GM19351 (cell line): ENCODE data around the gene SIL1.
"Not testable (repeated sequence)": the region's sequence is repeated elsewhere in the genome, so short reads cannot be mapped to it uniquely, and the experiment has no call there.

Source experiments
- ATAC-seq: cut with Tn5 transposase; IDR thresholded peaks from one replicate; pipeline ENCODE4 v1.9.1; 2021; ENCODE audit warnings: mild to moderate bottlenecking, moderate library complexity; ENCODE audit not compliant: unreplicated experiment

The SIL1 gene

DNA sequence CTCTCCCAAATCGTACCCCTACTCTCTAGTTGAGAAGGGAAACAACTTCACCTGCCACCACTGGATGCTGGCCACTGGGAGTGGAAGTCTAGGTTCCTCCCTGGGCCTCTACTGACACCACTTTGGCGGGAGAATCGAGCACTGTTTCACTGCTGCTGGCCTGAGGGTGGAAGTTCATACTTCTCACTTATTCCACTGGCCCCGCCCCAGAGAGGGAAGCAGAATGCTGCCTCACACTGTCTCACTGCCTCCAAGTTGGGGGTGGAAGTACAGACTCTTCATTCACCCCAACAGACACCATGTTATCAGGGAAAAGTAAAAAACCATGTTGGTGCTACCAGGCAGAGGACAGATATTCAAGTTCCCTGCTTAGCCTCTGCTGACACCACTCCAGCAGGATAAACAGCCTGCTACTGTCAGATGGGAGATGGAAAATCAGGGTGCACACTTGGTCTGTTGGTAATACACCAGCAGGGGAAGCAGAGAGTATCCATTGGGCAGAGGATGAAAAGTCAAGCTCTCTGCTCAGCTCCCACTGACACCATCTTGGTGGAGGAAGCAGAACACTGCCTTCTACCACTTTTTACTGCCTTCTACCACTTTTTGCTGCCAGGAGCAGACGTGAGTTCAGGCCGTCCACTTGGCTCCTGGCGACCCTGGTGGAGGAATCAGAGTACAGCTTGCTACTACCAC, 159.4 kb downstream of the SIL1 start:
- ATAC-seq, result no peak

DNA sequence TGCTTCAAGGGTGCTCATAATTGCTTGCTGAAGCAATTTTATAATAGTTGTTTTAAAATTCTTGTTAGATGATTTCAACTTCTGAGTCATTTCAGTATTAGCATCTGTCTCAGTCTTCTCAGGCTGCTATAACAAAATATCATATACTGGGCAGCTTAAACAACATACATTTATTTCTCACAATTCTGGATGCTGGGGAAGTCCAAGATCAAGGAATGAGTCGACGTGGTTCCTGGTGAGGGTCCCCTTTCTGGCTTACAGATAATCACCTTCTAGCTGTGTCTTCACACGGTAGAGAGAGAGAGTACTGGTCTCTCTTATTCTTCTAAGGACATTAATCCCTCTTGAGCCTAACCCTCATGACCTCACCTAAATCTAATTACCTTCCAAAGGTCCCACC, 160.4 kb downstream of the SIL1 start:
- ATAC-seq, result no peak

DNA sequence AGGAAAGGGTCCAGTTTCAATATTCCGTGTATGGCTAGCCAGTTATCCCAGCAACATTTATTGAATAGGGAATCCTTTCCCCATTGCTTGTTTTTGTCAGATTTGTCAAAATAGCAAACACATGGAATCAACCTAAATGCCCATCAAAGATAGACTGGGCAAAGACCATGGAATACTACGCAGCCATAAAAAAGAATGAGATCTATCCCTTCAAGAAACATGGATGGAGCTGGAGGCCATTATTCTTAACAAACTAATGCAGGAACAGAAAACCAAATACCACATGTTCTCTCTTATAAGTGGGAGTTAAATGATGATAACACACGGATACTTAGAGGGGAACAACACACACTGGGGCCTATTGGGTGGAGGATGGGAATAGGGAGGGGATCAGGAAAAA, 161.8 kb downstream of the SIL1 start:
- ATAC-seq, result not testable (repeated sequence)

DNA sequence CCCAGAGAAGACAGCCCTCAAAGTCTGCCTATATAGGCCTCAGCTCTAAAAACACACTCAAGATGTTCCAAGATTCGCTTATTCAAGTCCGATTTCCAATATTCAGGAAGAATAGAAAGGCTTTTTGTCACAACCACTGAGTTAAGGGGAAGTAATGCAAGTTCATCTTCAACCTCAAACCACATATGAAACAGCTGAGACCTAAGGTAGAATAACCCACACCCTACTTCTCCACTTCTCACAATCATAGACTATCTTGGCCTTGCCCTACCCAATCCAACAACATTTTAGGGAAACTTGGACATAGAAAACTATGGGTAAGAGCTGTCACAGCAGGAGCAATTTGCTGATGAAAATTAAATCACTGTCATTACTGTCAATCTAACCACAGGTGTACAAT, 171.0 kb downstream of the SIL1 start:
- no peak for ATAC-seq

DNA sequence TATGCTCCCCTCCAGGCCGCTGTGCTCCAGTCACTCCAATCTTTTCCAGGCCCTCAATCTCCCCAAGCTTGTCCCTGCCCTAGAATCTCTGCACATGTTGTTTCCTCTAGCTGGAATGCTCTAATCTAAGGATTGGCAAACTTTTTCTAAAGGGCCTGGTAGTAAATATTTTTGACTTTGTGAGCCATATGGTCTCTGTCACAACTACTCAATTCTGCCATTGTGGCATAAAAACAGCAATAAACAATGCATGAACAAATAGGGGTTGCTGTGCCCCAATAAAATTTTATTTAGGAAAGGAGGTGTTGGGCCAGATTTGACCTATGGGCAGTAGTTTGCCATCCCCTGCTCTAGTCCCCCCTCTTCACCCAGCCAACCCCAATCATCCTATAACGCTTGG, 172.5 kb downstream of the SIL1 start:
- no peak for ATAC-seq

DNA sequence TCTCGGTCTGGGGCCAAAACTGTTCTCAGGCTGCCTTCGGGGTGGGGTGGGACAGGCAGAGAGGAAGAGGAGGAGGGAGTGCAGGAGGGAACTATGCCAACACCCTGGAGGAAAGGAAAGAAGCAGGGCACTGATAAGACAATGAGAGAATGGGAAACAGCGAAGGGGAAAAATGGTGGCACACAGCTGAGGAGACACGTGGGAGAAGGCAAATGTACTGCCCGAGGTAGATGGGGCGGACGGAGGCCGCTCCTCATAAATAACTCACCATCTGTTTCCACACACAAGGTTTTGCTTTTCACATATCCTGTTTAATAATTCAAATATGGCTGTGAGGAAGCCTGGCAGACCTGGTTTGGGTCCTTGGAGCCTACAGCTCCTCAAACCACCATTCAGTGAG, 174.9 kb downstream of the SIL1 start:
- no peak for ATAC-seq

DNA sequence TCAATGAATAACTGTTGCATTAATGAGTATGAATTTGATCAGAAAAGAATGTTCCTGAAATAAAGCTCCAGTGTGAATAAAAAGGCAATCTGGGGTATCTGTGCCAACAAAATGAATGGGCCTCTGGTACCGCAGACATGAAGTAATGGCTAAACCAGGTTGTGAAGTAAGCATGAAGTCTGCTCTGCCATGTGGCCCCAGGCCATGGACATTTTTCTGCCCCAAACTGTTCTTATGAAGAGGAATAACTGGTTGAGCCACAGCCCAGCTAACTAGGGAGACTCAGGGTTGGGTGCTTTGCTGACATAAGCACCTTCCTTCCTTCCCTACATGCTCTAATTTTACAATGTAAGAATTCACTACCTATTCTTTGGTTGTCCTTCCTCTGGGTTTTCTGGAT, 175.6 kb downstream of the SIL1 start:
- ATAC-seq, result no peak

DNA sequence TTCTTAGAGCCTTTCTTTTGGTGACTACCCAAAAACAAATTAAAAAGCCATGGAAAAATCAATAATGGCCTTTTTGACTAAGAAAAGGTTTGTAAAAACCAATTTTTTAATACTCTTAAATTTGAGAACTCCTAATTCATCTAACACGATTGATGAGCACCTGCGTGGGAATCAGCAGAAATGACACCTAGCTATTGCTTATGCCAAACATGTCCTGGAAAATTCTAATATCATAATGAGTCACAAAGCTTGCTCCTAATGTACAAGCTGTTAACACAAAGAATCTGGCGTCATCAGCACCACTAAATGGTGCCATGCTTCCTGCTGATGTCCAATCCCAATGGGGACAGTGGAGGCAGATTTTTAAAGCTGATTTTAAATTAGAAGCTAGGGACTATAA, 176.8 kb downstream of the SIL1 start:
- no peak for ATAC-seq

DNA sequence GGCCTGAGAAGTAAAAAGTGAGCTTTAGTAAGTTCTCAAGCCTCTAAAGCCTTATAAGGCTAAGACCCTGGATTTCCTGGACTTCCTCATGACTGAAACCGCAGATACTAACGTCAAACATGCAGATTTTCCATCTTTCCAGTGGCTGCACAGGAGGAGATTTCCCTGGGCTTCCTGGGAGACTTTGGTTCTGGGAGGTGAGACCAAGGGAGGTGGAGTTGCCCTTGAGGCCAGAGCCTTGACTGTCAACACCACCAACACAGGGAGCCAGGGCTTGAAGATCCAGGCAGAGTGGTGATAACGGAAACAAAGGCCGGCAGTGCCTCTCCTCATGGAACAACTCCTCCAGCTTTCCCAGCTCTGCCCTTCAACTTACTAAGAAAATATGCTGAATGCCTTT, 178.3 kb downstream of the SIL1 start:
- no peak for ATAC-seq

DNA sequence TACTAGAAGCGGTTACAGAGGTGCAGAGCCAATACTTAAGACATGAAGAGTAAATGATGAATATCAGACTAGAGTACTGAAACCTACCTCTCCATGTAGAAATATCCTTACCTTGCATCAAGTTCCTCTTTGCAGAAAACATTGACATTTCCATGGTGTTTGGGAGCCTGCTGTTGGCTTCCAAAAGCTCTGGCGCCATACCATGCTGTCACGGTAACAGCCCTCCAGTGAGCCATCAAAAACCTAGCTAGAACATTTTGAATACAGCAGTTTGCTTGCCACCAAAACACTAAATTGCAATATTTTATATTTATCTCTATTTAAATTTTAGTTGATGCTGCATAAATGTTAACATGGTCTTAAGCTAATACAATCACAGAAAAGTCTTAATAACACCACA, 179.0 kb downstream of the SIL1 start:
- ATAC-seq, result no peak

DNA sequence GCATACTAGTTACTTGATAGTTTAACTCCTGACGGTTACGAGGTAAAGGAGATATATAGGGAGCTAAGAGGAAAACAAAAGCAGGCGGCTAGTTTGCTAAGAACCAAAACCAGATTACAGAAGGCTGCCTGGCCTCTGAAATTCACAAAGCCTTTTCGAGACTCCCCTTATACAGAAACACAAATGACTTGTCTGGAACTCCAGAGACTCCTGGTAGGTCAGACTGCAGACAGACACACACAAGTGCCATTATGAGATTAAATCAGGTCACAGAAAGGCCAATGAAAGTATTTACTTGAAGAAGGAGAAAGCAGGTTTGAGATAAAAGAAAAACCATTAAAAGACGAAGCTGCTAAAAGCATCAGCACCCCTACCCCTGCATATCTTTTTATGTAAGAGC, 180.5 kb downstream of the SIL1 start:
- ATAC-seq, result no peak

DNA sequence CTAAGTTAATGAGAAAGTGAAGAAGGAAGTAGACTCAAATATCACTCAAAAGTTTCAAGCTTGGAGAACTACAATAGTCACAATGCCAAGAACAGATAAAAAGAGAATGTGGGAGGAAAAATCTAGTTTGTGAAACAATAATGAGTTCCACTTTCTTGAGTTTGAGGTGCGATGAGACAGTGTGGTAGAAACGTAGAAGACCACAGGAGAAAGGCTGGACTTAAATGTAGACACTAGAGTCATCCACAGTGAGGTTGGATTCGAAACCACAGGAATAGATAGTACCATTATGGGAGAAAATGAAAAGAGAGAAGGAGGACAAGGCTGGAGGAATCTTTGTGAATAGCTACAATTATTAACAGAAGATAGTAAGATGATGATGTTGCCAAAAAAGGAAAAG, 182.0 kb downstream of the SIL1 start:
- no peak for ATAC-seq

DNA sequence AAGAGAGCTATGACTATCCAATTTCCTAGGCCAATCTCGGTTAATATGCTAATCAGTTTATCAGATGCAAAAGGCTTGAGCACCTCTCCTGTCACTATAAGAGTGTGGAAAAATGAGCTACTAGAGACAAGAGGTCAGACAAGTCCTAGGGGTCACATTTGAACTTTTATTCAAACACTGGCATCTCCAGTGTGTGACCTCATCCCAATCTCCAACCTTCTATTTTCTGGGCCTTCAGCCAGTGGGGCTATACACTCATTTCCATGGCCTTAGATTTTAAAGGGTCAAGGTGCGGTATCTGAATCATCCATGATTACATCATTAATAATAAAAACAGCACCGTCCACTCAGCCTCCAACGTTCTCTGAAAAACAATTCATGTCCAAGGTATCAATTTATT, 183.4 kb downstream of the SIL1 start:
- no peak for ATAC-seq

DNA sequence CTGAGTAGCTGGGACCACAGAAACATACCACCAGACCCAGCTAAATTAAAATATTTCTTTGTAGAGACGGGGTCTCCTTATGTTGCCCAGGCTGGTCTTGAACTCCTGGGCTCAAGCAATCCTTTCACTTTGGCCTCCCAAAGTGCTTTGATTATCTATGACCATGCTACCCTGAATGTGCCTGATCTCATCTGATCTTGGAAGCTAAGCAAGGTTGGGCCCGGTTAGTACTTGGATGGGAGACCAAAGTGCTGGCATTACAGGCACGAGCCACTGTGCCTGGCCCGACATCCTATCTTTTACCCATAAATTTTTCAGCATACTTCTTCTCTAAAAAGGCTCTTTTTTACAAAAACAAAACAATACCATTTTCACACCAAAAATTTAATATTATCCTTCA, 186.0 kb downstream of the SIL1 start:
- ATAC-seq, result no peak

DNA sequence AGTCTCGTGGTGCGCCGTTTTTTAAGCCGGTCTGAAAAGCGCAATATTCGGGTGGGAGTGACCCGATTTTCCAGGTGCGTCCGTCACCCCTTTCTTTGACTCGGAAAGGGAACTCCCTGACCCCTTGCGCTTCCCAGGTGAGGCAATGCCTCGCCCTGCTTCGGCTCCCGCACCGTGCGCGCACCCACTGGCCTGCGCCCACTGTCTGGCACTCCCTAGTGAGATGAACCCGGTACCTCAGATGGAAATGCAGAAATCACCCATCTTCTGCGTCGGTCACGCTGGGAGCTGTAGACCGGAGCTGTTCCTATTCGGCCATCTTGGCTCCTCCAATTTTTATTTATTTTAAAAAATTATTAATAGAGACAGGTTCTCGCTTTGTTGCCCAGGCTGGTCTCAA, 187.0 kb downstream of the SIL1 start:
- not testable (repeated sequence) for ATAC-seq

DNA sequence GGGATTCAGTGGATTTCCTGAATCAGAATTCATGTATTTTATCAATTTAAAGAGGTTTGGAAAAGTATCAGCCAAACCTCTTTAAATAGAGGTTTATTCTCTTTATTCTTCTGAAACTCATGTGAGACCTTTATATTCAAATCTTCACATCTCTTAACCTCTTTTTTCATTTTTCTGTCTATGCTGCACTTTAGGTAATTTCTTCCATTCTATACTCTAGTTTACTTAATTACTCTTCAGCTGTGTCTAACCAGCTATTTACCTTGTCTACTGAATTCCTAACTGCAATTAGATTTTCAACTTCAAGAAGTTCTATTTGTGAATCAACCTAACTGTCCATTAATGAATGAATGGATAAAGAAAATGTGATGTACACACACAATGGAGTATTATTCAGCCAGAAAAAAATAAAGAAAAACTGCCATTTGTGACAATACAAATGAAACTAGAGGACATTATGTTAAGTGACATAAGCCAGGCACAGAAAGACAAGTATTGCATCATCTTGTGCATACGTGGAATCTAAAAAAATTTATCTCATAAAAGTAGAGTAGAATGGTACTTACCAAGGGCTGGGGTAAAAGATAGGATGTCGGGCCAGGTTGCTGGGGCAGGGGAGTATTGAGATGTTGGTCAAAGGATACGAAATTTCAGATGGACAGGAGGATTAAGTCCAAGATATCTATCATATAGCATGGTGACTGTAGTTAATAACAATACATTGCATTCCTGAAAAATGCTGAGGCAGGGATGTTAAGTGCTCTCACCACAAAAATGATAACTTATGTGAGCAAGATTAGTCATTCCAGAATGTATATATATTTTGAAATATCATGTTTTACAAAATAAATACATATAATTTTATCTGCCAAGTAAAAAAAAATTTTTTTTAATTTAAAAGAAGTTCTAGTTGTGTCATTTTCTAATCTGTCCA, 193.5 kb downstream of the SIL1 start:
- no peak for ATAC-seq

DNA sequence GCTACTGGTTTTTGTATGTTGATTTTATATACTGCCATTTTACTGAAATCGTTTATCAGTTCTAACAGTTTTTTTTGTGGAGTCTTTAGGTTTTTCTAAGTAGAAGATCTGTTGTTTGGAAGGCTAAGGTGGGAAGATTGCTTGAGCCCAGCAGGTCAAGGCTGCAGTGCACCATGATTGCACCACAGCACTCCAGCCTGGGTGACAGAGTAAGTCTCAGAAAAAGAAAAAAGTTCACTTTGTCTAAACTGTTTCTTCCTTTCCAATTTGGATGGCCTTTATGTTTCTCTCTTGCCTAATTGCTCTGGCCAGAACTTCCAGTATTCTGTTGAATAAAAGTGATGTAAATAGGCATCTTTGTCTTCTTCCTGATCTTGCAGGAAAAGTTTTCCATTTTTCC, 198.5 kb downstream of the SIL1 start:
- no peak for ATAC-seq

DNA sequence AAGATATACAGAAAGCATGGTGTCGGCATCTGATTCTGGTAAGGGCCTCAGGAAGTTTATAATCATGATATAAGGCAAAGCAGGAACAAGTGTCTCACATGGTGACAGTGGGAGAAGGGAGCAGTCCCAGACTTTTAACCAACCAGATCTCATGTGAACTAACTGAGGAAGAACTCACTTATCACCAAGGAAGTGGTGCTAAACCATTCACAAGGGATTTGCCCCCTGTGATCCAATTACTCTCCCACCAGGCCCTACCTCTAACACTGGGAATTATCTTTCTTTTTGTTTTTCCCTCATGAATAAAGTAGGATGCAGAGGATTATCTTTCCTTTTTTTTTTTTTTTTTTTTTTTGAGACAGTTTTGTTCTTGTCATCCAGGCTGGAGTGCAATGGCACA, 199.6 kb downstream of the SIL1 start:
- no peak for ATAC-seq

DNA sequence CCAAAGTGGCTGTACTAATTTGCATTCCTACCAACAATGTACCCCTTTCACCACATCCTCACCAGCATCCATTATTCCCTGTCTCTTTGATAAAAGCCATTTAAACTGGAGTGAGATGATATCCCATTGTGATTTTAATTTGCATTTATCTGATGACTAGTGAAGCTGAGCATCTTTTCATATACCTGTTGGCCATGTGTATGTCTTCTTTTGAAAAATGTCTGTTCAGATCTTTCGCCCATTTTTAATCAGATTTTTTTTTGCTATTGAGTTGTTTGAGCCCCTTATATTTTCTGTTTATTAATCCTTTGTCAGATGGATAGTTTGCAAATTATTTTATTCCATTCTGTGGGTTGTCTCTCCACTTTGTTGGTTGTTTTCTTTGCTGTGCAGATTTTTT, 202.0 kb downstream of the SIL1 start:
- no peak for ATAC-seq

DNA sequence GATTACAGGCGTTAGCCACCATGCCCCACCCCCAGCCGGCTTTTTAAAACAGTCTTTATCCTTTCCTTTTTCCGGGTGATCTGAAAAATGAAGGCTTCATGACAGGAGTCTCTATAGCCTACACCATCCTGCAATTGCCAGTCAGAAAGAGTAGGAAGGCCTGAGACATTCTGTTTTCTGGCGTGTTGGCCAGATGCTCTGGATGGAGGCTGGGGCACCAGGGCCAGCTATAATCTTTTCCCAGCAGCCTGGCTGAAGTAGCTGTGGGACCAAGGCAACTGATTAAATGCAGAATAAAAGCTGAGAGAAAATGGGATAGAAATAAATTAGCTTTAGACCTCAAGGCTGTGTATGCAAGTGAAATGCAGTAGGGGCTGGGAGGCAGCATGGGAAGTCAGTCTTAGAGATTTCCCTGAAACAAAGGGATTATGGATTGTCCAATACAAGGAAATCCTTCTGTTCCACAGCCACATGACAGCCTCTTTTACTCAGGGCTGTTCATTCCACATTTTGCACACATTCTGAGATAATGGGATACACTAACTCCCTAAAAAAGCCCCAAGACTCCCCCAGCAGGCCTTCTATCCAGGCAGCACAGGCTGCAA, 207.1 kb downstream of the SIL1 start:
- ATAC-seq, result no peak

DNA sequence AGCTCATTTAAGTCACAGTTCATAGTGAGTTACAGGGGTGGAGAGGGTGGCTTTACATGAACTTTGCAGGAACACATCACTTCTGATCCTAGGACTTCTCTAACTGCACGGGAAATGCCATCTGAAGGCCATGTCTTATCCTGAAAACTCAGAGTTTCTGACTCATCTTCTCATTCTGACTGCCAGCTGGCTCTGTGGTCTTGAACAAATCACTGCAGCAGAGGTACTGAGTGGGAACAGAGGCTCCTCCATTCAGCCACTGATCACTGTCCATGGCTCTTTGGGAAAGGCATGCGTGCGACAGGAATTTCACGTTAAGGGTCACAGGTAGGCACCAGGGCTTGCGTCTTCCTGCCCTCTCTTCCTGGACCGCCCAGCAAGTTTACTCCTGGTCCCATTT, 208.4 kb downstream of the SIL1 start:
- no peak for ATAC-seq

DNA sequence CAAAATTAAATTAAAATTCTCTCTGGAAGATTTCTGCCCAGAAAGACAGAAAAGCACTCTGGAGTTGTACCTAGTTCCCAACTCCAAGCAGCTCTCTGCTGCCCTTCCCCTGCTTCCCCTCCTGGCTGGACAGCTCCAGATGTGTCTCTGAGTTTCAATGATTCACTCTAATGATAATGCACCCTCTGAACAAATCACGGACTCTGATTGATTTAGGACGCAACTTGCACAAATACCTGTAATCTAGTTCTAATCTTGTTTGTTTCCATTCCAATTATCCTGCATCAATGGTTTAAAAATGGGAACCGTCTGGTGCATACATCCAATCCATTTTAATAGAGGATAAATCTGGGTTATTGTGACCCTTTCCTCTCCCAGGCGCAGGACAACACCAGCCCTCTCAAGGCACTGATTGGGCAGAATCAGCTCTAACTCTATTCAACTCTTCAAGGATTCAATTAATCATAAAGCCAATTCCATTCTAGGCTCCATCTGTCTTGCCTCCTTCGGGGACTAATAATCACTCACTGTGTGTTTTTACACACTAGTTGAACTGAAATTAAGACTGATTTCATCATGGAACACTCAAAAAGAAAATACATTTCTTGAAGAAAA, 211.9 kb downstream of the SIL1 start:
- ATAC-seq, result no peak
